ENCODE data around the gene NDUFC1.

DNA sequence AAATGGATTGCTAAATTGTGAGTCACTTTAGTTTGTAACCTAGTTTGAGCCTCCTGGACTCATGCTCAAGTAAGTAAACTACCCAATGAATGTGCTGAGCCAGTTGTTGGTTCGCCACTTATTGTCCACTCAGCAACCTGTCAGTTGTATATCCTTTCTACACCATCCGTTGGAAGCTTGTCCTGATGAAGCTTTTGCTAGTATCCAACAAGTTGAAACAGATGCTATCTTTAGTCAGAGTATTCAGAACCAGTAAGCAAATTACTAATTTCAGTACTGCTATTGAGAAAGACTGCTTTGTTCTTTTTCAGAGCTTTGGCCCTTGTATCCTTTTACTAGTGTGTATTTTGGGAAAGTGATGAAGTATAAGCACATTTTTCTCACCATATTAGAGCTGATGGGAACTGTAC is 5.3 kb downstream of the NDUFC1 start:
- TF ChIP-seq RAD21 (IDR thresholded peaks at IDR 0.05 in 1 of 2, conservative IDR thresholded peaks at IDR 0.05 in 1 of 2; ENCODE audit: low read depth in 2 of 2, low read length in 2 of 2): no peak
- TF ChIP-seq PHF8 (conservative IDR thresholded peaks at IDR 0.05; ENCODE audit: low read depth, low read length): no peak
- TF ChIP-seq, protein P1, sequence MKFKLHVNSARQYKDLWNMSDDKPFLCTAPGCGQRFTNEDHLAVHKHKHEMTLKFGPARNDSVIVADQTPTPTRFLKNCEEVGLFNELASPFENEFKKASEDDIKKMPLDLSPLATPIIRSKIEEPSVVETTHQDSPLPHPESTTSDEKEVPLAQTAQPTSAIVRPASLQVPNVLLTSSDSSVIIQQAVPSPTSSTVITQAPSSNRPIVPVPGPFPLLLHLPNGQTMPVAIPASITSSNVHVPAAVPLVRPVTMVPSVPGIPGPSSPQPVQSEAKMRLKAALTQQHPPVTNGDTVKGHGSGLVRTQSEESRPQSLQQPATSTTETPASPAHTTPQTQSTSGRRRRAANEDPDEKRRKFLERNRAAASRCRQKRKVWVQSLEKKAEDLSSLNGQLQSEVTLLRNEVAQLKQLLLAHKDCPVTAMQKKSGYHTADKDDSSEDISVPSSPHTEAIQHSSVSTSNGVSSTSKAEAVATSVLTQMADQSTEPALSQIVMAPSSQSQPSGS (IDR thresholded peaks at IDR 0.05; ENCODE audit: low read length): no peak
- no peak for TF ChIP-seq ZNF274 (IDR thresholded peaks at IDR 0.05; ENCODE audit: borderline replicate concordance, extremely low read depth, low read length)
- no peak for TF ChIP-seq EP300 (IDR thresholded peaks at IDR 0.05; ENCODE audit: borderline replicate concordance in 1 of 2, low read depth in 2 of 2, low read length in 2 of 2)
- TF ChIP-seq, protein P2, sequence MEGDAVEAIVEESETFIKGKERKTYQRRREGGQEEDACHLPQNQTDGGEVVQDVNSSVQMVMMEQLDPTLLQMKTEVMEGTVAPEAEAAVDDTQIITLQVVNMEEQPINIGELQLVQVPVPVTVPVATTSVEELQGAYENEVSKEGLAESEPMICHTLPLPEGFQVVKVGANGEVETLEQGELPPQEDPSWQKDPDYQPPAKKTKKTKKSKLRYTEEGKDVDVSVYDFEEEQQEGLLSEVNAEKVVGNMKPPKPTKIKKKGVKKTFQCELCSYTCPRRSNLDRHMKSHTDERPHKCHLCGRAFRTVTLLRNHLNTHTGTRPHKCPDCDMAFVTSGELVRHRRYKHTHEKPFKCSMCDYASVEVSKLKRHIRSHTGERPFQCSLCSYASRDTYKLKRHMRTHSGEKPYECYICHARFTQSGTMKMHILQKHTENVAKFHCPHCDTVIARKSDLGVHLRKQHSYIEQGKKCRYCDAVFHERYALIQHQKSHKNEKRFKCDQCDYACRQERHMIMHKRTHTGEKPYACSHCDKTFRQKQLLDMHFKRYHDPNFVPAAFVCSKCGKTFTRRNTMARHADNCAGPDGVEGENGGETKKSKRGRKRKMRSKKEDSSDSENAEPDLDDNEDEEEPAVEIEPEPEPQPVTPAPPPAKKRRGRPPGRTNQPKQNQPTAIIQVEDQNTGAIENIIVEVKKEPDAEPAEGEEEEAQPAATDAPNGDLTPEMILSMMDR (IDR thresholded peaks at IDR 0.05; ENCODE audit: control extremely low read depth in 1 of 3, insufficient read depth in 1 of 3, low read depth in 1 of 3, low read length in 3 of 3): no peak
- no peak for TF ChIP-seq EZH2 (IDR thresholded peaks at IDR 0.05; ENCODE audit: low read depth, low read length, severe bottlenecking)
- no peak for TF ChIP-seq POLR2AphosphoS5 (IDR thresholded peaks at IDR 0.05; ENCODE audit: low read depth, low read length)
- no peak for TF ChIP-seq TAF1 (IDR thresholded peaks at IDR 0.05; ENCODE audit: low read depth, low read length)
- TF ChIP-seq POLR2A (IDR thresholded peaks at IDR 0.05; ENCODE audit: control extremely low read depth in 1 of 2, low read depth in 2 of 2, low read length in 2 of 2): no peak
- no peak for TF ChIP-seq HDAC2 (IDR thresholded peaks at IDR 0.05; ENCODE audit: borderline replicate concordance in 1 of 2, low read depth in 2 of 2, low read length in 2 of 2)
- TF ChIP-seq, protein P3, sequence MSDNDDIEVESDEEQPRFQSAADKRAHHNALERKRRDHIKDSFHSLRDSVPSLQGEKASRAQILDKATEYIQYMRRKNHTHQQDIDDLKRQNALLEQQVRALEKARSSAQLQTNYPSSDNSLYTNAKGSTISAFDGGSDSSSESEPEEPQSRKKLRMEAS (IDR thresholded peaks at IDR 0.05): no peak
- TF ChIP-seq EGR1 (IDR thresholded peaks at IDR 0.05; ENCODE audit: borderline replicate concordance, low read depth, low read length): no peak
- TF ChIP-seq SP1 (IDR thresholded peaks at IDR 0.05; ENCODE audit: low read depth, low read length): no peak
